ENCODE results near the gene SMDT1. TPM values are rescaled to one million over a fixed set of nuclear protein-coding genes. Genes with fewer than 3 reads are reported as not detected.
A peak's percentile ranks its signal among the peaks of the same experiment; 100 is the strongest.
"Not testable (repeated sequence)": the region's sequence is repeated elsewhere in the genome, so short reads cannot be mapped to it uniquely, and the experiment has no call there.

Gene SMDT1
- total and polyA plus RNA-seq, 10 of the 15 experiments (the other 5 are each of a cell fraction or from before 2014, with no cell fraction given), result 19.7 to 176 (median 66.3) TPM

GRCh38 chr22:42115420-42115830 is 35.9 kb downstream of the SMDT1 start:
- H4K20me1 ChIP-seq (ENCODE audit: control insufficient read depth, insufficient read depth); SMC1A ChIA-PET (ENCODE audit: uncharacterized antibody, unreplicated experiment); H3K4me2 ChIP-seq (ENCODE audit: control insufficient read depth, insufficient read depth); POLR2A ChIA-PET; ATAC-seq; DNase-seq (ENCODE audit: low read depth, low spot score); H3K4me3 ChIP-seq; FAIRE-seq; RAD21 ChIA-PET (ENCODE audit: unreplicated experiment); H3K9ac ChIP-seq (ENCODE audit: control insufficient read depth, insufficient read depth, low read length); H3K36me3 ChIP-seq (ENCODE audit: control insufficient read depth in 2 of 2, insufficient read depth in 2 of 2, low read length in 1 of 2); H3K27me3 ChIP-seq (replicated peaks in 1 of 2; ENCODE audit: control insufficient read depth in 2 of 2, insufficient read depth in 2 of 2, low read length in 1 of 2); H3K27ac ChIP-seq (ENCODE audit: control insufficient read depth, insufficient read depth); BruUV-seq (replicated peaks); H3K79me2 ChIP-seq (ENCODE audit: control insufficient read depth, insufficient read depth, low read length); H3K4me1 ChIP-seq (ENCODE audit: control insufficient read depth, insufficient read depth, low read length); intact Hi-C loops (cut with micrococcal nuclease; ENCODE audit: unreplicated experiment); in situ Hi-C loops (cut with MboI); H2AFZ ChIP-seq (ENCODE audit: control insufficient read depth, low read depth, low read length): not testable (repeated sequence)
- peak; percentile 63 for TF ChIP-seq CBX5 (IDR thresholded peaks at IDR 0.05; ENCODE audit: low read depth)
- peaks cover 11% of the 10 kb centered on the region; the same call in 2 of the 3 replicates for H3K9me3 ChIP-seq (replicated peaks; ENCODE audit: control insufficient read depth, insufficient read depth, low read length)
- 78% methylated on average over 6 of the region's 6 CpGs for WGBS (ENCODE audit: insufficient coverage, insufficient replicate concordance, low lambda C conversion rate, missing lambda C conversion rate)
- CTCF ChIA-PET, result interaction anchor here (0.6 kb wide), 1 partner anchor 150 kb away, joined by 4 read pairs; no protein-coding TSS in a partner anchor

DNA sequence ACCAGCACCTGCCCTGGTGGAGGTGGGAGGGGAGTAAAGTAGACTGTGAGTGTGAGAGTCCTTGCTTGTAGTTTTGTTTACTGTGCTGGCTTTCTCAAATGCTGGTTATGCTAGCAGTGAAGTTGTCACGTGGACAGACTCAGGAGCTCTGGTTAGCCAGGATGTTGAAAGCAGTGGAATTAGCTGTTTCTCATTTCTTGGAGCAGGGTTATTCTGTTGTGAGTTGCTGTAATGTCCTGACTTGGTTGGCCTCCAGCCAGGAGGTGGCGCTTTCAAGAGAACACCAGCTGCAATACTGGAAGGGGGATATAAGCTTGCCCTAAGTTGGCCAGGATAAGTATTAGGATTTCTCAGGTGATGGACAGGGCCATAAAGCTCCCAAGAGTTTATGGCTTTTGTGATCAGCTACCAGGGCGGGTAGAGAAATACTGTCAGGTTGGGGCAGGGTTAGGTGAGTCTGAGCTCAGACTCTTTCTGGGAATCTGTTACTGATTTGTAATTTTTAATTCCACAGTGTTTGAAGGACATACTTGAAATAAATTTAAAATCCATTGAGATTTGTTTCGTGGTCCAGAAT is 37.4 kb downstream of the SMDT1 start:
- Histone ChIP-seq H3K27ac (ENCODE audit: control insufficient read depth, insufficient read depth) (no peak overlapping the region), H3K4me2 (ENCODE audit: control insufficient read depth, insufficient read depth) (no peak overlapping the region), H3K27me3 (replicated peaks in 1 of 2; ENCODE audit: control insufficient read depth in 2 of 2, insufficient read depth in 2 of 2, low read length in 1 of 2) (no peaks in the 10 kb centered on the region), H3K4me1 (ENCODE audit: control insufficient read depth, insufficient read depth, low read length) (peaks cover 7% of the 10 kb centered on the region; the same call in 1 of the 2 replicates), H4K20me1 (ENCODE audit: control insufficient read depth, insufficient read depth) (no peaks in the 10 kb centered on the region), H3K36me3 (ENCODE audit: control insufficient read depth in 2 of 2, insufficient read depth in 2 of 2, low read length in 1 of 2) (no peaks in the 10 kb centered on the region), H3K79me2 (ENCODE audit: control insufficient read depth, insufficient read depth, low read length) (no peaks in the 10 kb centered on the region), H2AFZ (ENCODE audit: control insufficient read depth, low read depth, low read length) (no peak overlapping the region), H3K9ac (ENCODE audit: control insufficient read depth, insufficient read depth, low read length) (no peak overlapping the region), H3K9me3 (replicated peaks; ENCODE audit: control insufficient read depth, insufficient read depth, low read length) (peaks cover 11% of the 10 kb centered on the region; the same call in 2 of the 3 replicates), H3K4me3 (no peak overlapping the region)
- intact Hi-C loops (cut with micrococcal nuclease; ENCODE audit: unreplicated experiment) (no loop called here), in situ Hi-C loops (cut with MboI) (no loop called here)
- BruUV-seq (replicated peaks), result no TSS peak
- ChIA-PET RAD21 (ENCODE audit: unreplicated experiment) (no interaction called here), CTCF (interaction anchor here (0.7 to 3.0 kb wide), 10 partner anchors 14 to 326 kb away, joined by 3 to 14 read pairs (median 3); partner anchors contain the start of gene NDUFA6), SMC1A (ENCODE audit: uncharacterized antibody, unreplicated experiment) (interaction anchor here (0.7 to 1.5 kb wide), 3 partner anchors 8 to 149 kb away, joined by 3 to 4 read pairs (median 3); no protein-coding TSS in a partner anchor), POLR2A (interaction anchor here (0.9 kb wide), 1 partner anchor 141 kb away, joined by 3 read pairs; no protein-coding TSS in a partner anchor)
- no peak for DNase-seq (ENCODE audit: low read depth, low spot score)
- ATAC-seq, result no peak
- no peak for TF ChIP-seq ZNF24 (IDR thresholded peaks at IDR 0.05)
- FAIRE-seq, result no peak
- WGBS (ENCODE audit: insufficient coverage, insufficient replicate concordance, low lambda C conversion rate, missing lambda C conversion rate), result 79% methylated on average over 4 of the region's 4 CpGs
